LoVo (cell line): ENCODE measurements around the gene MFGE8.
A peak's percentile ranks its signal among the peaks of the same experiment; 100 is the strongest.

Experiments
- DNase-seq: peaks from one replicate; pipeline ENCODE4 v3.0.0-alpha.2; 2016; ENCODE audit warnings: low spot score

Gene MFGE8

GRCh38 chr15:88918738-88919137, 5.6 kb upstream of the MFGE8 start:
- peak; percentile 93 for DNase-seq

- DNase-seq: no peak
Observed at GRCh38 chr15:88917760-88918159, 4.6 kb upstream of the MFGE8 start.

- DNase-seq: no peak
Observed at GRCh38 chr15:88915354-88915753, 2.2 kb upstream of the MFGE8 start.

- DNase-seq: no peak
Observed at GRCh38 chr15:88913850-88914169, 631 bp upstream of the MFGE8 start.

- no peak for DNase-seq
Observed at GRCh38 chr15:88912500-88912921, 668 bp downstream of the MFGE8 start.

- peak; percentile 51 for DNase-seq
Observed at GRCh38 chr15:88911766-88912118, 1.4 kb downstream of the MFGE8 start.

GRCh38 chr15:88909956-88910831, 3.0 kb downstream of the MFGE8 start:
- DNase-seq: no peak

GRCh38 chr15:88908697-88909621, 4.2 kb downstream of the MFGE8 start:
- no peak for DNase-seq

GRCh38 chr15:88908123-88908522, 5.1 kb downstream of the MFGE8 start:
- no peak for DNase-seq

GRCh38 chr15:88907111-88907510, 6.1 kb downstream of the MFGE8 start:
- DNase-seq: no peak

- no peak for DNase-seq
Observed at GRCh38 chr15:88906551-88906950, 6.6 kb downstream of the MFGE8 start.

- no peak for DNase-seq
Observed at GRCh38 chr15:88906130-88906529, 7.0 kb downstream of the MFGE8 start.

GRCh38 chr15:88905576-88905975, 7.6 kb downstream of the MFGE8 start:
- DNase-seq: no peak

GRCh38 chr15:88904624-88905327, 8.4 kb downstream of the MFGE8 start:
- peak; percentile 81 for DNase-seq

- DNase-seq: no peak
Observed at GRCh38 chr15:88904257-88904623, 8.9 kb downstream of the MFGE8 start.

- no peak for DNase-seq
Observed at GRCh38 chr15:88902846-88903245, 10.3 kb downstream of the MFGE8 start.

GRCh38 chr15:88902221-88902835, 10.9 kb downstream of the MFGE8 start:
- DNase-seq: no peak

GRCh38 chr15:88901508-88902220, 11.5 kb downstream of the MFGE8 start:
- DNase-seq: no peak

- no peak for DNase-seq
Observed at GRCh38 chr15:88900982-88901418, 12.2 kb downstream of the MFGE8 start.

GRCh38 chr15:88900309-88900981, 12.7 kb downstream of the MFGE8 start:
- peak; percentile 46 for DNase-seq

GRCh38 chr15:88899251-88899650, 13.9 kb downstream of the MFGE8 start:
- no peak for DNase-seq
